Activated CD8-positive, alpha-beta memory T cell treated with anti-CD3 and anti-CD28 coated beads for 1 hour (primary cell): ENCODE data around the gene MBL2.

ENCODE experiments used
- DNase-seq, 2 donors: peaks; one replicate each; pipeline ENCODE4 v3.0.0-alpha.2; 2020; ENCODE audit warnings: low read depth in 1 of 2; ENCODE audit errors: extremely low read depth in 1 of 2

Gene MBL2

GRCh38 chr10:52772623-52773022 lies at the start of gene MBL2:
Gene MBL2, minus strand, starts transcription at chr10:52772784. Its CDS starts 1,149 bp downstream, at chr10:52771635.
- DNase-seq: no peak

GRCh38 chr10:52820309-52820708 lies 47.7 kb upstream of the MBL2 start:
- DNase-seq: no peak

GRCh38 chr10:52818019-52818418 lies 45.4 kb upstream of the MBL2 start:
- no peak for DNase-seq

DNA sequence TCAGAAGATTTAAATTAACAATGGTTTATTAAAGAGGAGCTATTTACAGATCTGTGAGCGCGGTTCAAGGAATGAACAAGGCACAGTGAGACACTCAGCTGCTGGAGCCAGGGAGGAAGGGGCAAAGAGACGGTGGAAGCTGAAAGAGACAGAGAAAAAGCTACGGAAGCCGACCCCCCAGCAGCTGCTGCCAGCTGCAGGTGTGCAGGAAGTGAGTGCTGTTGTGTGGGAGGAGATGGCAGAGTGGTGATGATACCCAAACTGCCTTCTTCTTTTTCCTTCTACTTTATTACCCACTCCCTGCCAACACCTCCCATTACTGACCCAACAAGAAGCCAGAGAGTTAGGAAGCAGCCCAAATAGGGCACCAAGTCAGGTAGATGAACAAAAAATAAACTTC lies 41.9 kb upstream of the MBL2 start:
- no peak for DNase-seq

DNA sequence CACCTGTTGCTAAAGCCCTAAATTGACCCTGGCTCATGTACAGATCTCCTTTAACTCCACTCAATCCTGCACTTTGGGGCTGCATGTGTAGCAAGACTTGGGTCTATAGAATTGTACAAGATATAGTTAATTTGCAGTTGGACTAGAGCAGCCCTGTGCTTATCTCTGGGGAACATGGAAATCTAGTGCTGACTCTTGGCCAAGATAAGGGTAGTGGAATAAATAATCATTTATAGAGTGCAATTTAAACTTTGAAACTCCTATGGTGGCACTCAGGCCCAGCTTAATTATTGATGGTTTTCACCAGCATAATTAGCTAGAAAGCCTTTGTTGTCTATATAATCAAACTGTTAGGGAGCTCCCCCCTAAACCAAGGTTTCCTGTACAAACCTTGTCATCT lies 39.2 kb upstream of the MBL2 start:
- no peak for DNase-seq

- no peak for DNase-seq
Measured at GRCh38 chr10:52810761-52811160, 38.2 kb upstream of the MBL2 start.

GRCh38 chr10:52807803-52808202 lies 35.2 kb upstream of the MBL2 start:
- no peak for DNase-seq

DNA sequence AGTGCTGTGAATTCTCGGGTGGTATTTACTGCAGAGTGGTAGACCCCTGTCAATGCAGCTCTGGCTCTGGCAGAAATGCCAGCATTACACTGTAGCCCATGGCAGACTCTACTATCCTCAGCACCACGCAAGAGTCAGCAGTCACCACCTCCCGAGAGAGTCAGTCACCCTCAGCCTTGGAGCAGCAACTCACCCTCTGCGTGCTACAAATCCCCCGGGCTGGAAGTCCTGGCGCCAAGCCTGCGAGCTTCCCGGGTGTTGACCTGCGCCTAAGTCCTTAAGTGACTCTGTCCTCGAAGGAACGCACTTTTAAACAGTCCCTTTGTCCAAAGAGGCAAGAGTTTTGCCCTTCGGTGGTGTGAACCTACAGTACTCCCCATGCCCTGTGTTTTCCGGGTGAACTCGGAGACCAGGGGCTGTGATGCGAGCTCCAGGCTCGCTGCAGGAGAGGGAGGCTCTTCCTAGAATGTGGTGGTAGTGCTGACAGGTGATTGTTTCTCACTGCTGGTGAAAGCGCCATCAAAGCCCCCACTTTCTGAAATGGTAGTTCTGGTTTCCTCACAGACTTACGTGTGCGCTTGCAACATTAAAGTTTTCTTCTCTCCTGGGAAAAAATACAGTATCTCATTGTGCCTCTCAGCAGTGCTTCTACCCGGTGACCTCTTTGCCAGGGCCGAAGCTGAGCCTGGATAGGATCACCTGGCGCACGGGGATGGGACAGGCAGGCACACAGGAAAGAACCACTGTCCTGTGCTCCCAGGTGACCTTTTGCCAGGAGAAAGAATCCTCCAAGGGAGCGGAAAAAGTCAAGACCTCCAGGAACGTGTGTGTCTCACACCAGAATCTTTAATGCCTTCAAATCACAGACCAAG lies 33.1 kb upstream of the MBL2 start:
- no peak for DNase-seq

- DNase-seq: no peak
Measured at GRCh38 chr10:52801947-52802346, 29.4 kb upstream of the MBL2 start.

GRCh38 chr10:52786098-52786497 lies 13.5 kb upstream of the MBL2 start:
- DNase-seq: no peak

DNA sequence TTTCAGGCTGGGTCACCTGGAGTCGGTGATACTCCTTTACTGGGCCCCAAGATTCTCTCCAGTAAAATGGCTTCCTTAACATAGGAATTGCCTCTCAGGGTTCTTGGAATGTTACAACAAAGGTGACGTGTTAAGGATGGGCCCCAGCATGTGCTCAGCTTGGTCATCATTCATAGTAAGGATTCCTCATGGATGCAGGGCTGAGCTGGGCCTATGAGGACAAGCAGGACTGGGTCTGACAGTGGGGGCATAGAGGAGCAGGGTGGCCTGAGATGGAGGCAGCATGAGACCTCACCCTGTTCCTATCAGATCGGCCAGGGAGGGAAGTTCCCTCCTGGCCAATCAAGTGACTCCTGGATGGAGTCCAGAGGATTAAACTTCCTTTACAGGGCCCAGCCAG lies 12.8 kb upstream of the MBL2 start:
- no peak for DNase-seq

DNA sequence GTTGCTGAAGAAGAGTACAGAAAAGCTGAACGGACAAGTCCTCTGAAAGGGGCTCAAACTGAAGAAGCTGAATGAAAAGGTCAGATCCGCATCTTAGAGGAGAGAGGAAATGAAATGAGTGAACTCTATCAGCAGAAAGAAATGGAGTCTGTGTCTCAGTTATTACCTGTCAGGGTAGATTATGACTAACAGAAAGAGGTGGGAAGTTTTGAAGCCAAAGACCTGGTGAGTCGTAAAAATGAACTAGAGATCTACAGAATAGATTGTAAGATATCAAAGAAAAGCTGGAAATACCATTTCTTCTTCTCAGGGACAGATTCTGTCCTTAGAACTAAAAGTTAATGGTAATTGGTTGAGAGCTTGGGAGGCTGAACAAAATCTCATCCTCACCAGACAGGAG lies 11.1 kb upstream of the MBL2 start:
- no peak for DNase-seq

- DNase-seq: no peak
Measured at GRCh38 chr10:52782554-52782953, 10.0 kb upstream of the MBL2 start.

DNA sequence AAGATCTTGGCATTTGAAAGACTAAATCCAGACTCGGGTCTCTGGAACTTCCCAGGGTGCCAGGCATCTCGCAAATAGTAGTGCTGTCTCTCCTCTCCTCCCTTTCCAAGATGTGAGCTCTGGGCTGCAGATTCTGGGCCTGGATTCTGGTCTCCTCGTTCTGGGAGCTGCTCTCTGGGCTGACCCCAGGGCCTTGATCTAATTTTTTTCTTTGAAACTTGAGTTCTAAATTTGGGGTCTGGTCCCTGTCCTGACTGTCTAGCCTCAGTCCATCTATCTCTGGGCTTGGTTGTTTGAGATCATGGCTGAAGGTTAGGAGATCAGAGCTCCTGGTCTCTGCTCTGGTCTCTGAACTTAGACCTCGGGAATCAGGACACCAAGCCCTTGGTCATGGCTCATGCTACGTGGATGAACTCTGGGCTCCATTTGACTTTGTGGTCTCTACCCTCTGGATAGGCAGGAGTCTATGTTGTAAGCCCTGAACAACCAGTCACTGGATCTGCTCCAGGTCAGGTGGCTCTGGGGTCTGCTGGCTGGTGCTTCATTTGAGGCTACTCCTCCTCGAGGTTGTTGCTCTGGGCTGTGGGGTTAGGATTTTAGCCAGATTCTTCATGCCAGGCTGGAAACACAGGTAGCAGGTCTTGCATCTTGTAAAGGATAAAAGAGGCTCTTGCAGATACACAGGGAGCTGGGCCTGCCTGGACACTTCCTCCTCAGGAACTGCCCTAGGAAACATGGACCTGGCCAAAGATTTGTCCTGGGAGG lies 8.0 kb upstream of the MBL2 start:
- DNase-seq: no peak

GRCh38 chr10:52779541-52780390 lies 7.2 kb upstream of the MBL2 start:
- DNase-seq: no peak

DNA sequence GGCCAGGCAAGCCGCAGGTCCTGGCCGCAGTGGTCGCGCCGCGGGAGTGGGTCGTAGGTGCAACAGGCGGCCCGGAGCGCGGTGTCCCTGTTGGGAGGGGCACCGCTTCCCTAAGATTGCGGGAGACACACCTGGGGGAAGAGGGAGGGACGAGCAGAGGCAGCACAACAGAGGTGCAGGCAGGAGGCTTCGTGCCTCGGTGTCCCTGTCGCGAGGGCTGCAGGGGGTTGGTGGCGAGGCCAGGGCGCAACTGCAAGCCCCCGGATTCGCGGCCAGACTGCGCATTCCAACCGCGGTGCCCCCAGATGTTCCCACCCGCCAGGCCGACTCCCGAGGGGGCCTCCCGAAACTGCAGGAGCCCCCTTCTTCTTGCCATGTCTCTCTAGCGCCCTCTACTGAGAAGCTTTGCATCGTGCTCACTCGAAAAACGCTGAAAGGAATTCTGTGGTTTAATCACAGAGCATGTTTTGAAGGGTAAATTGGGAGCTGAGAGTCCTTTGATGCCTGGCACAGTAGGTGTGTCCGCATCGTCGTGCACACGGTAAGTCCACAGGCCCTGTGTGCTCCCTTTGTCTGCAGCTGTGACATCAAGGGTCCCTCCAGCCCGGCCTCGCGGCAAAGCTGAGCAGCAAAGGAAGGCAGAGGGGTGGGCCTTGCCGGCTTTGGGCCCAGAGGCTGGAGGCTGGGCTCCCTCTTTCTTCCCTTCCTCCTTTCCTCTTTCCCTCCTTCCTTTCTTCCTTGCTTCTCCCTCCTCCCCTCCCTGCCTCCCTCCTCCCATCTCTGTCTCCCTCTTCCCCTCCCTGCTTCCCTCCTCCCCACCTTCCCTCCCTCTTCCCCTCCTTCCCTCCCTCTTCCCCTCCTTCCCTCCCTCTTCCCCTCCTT lies 6.2 kb upstream of the MBL2 start:
- no peak for DNase-seq

- no peak for DNase-seq
Measured at GRCh38 chr10:52777414-52777813, 4.8 kb upstream of the MBL2 start.

GRCh38 chr10:52776471-52776903 lies 3.9 kb upstream of the MBL2 start:
- DNase-seq: no peak

- no peak for DNase-seq
Measured at GRCh38 chr10:52775132-52775647, 2.6 kb upstream of the MBL2 start.

GRCh38 chr10:52774600-52775106 lies 2.1 kb upstream of the MBL2 start:
- no peak for DNase-seq
